ENCODE measurements around the gene SFXN5.
"Not testable (repeated sequence)": the region's sequence is repeated elsewhere in the genome, so short reads cannot be mapped to it uniquely, and the experiment has no call there.

The SFXN5 gene

DNA sequence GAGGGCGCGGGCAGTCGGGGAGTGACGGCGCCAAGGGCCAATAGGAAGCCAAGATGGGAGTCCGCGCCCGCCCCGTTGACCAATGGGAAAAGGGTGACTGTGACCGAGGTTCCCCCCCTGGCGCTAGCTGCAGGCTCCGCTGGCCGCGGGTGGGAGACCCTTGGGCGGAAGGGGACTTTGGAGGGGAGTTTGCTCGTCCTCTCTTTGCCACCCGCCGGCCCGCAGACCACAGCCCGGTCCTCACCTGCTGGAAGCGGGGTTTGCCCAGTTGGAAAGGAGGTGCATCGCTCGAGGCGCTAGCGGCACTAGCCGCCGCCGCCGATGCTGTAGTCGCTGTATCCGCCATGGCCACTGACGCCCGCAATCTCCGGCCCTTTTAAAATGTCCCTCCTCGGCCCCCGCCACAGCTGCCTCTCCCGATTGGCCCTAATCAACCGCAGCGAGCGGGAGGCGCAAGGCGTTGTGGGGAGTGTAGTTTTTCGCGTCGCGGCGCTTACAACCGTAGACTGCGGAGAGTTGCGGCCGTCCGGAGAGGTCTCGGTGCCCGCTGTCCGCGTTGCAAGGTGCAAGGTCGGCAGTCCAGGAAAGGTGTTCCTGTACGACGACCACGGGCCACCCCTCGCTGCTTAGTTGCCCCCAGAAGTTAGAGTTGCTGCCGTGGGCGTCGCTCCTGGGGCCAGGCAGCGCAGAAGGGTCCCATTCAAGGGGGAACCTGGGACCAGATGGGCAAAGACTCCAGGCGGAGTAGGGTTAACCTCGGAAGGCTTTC, at the start of gene SFXN5:
SFXN5 (minus strand) TSS at position 353 of the 769 bp plus-strand sequence; CDS start at position 346, 7 bp downstream.
- peak; percentile 87 to 89 for DNase-seq

- not testable (repeated sequence) for DNase-seq
Measured at GRCh38 chr2:73119611-73120239, 48.2 kb upstream of the SFXN5 start.

DNA sequence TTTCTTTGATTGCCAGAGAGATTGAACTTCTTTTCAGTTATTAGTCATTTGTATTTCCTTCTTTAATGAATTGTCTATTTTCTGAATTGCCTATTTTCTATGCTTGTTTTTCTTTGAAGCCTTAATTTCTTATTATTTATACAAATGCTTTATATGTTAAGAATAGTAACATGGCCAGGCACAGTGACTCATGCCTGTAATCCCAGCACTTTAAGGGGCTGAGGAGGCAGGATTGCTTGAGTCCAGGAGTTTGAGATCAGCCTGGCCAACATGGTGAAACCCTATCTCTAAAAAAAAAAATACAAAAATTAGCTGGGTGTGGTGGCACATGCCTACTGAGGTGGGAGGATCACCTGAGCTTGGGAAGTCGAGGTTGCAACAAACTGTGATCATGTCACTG, 45.9 kb upstream of the SFXN5 start:
- no peak for DNase-seq

DNA sequence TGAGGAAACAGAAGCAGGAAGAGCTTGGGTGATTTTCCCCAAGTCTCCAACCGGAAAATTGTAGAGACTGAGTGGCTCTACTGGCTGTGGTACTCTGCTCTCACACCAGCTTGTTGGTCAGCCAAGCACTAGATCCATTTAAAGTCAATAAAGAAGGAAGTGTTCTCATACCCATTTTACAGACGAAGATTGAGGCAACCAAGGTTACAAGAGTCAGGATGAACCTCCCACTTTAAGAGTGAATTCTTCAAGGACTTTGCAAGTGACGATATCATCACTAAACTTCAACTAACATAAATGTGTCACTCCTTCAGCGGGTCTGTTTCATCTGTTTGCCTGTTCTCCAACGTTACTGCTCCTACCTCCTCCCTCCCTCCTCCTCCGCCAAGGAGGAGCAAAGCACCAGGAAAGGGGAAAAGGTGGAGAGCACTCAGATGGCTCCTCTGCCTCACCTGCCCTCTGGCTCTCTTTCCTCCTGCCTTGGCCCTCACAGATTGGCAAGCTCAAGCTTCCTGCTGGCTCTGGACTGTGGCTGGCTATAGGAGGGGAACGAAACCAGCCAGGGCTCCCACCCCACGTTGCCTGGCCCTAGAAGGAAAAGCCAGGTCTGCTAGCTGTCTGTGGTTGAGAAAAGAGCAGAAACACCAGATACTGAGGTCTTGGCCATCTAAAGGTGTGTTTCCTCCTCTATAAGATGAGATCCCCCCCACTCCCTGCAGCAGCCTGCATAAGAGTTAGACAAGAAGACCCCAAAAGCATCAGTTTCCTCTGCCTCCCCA, 44.9 kb upstream of the SFXN5 start:
- no peak for DNase-seq

- DNase-seq, result no peak
Measured at GRCh38 chr2:73114273-73114867, 42.9 kb upstream of the SFXN5 start.

GRCh38 chr2:73112913-73113854, 41.7 kb upstream of the SFXN5 start, which contains the start of gene RAB11FIP5:
TSS of gene RAB11FIP5 (minus strand) at chr2:73112948. CDS start at chr2:73112777, 171 bp downstream.
- DNase-seq, result peak in 1 of 2 experiments; percentile 4

DNA sequence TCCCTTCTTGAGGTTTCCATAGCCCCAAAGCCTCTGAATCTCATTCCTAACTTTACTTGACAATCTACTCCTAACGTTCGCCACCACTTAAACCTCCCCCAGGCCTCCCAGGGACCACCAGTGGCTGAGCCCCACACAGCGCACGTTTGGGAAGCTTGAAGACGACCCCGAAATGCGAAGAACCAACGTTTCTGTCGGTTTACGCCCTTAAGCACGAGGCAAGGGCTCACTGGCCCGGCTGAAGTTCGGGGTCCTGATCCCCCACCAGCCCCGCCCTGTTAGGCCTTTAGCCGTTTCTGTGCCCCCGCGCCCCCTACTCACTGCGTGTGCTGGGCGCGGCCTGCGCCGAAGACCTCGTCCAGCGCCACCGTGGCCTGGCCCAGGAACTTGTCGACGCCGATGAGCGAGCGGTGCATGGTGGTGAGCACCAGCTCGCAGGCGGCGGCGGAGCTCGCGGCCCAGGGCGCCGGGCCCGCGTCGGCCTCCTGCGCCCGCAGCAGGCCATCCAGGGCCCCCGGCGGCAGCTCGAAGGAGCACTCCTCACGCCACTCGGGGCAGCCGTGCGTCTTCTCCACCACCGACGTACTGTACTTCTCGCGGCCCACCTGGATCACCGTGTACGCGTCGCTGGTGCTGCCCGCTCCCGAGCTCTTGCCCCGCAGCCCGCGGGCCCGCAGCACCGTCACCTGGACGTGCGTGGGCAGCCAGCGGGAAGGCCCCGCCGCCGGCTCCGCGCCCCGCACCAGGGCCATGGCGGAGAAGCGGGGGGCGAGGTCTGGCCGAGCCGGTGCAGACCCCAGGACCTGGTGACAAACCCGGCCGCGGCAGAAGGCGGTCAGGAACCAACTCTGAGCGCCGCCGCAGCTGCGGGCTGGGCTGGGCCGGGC, 40.8 kb upstream of the SFXN5 start:
- no peak for DNase-seq

DNA sequence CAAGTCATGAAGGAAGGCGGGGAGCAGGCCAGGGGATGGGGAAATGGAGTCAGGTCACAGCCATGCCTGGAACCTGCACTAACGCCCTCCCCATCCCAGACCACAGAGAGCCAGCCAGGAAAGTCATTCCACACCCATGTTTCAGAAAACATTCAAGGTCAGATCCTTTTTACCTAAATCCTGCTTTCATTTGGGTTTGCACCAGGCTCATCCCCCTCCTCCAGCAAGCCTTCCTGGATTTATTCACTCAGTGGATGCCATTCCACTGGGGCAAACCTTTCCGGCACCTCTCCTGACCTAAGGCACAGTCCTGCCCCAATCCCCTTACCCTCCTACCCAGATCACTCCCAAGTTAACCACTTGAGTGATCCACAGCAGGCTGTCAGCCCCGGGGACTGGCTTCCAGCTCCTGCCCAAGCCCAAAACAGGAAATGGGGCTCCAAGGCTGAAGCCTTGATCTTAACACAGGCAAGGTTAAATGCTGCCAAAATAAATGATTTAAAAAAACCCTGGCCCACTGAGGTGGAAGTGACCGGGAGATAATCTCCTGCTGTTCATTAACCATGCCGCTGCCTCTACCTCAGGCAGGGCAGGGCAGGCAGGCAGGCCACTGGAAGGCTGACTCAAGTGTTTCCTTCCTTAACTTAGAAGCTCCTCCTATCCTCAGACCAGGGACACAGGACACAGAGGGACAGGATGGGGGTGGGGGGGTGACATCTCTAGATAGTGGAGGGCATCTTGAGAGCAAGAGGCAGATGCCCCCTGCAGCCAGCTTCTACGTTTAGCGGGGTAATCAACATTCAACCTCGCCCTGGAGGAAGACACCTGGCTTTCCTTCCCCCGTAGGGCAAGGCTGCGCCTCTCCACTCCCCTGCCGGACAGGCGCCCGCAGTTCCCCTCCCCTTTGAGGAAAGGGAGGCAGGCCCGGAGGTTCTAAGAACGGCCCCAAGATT, 39.8 kb upstream of the SFXN5 start:
- no peak for DNase-seq

DNA sequence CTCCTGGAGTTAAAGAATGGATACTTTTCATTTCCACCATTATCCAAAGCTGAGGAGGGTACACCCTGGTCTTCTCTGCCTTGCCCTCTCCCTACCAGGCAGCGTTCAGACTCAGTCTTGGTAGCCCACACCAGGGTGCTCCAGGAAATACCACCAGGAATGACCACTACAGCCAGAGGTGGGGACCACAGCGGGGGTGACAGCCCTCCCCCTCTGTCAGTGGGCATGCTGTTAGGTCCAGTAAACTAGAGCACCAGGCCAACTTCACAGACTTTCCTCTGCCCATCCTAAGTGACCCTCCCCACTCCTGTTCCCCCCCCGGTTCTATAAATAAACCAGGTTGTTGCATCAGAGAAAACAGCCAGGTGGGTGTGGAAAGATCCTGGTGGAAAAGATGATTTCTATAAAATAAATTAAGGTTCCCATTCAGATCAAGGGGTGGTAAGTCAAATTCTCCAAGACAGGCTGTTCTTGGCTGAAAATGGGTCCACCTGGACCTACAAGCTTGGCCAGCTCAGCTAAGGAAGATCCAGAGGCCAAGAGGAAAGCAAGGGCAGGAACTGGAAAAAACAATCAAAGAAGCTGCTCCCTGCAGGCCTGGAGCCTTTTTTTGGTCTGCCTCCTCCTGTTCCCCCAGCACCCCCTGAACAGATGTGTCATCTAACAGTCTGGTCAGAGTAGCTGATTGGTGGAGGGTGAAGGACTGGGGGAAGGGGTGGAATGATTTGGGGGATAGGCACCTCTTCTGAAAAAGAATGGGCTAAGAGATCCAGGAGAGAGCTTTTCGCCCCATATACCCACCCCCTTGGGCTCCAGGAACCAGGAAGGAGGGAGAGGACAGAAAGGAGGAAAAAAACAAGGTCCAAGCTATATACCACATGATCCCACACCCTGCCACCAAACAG, 38.9 kb upstream of the SFXN5 start:
- DNase-seq, result no peak

DNA sequence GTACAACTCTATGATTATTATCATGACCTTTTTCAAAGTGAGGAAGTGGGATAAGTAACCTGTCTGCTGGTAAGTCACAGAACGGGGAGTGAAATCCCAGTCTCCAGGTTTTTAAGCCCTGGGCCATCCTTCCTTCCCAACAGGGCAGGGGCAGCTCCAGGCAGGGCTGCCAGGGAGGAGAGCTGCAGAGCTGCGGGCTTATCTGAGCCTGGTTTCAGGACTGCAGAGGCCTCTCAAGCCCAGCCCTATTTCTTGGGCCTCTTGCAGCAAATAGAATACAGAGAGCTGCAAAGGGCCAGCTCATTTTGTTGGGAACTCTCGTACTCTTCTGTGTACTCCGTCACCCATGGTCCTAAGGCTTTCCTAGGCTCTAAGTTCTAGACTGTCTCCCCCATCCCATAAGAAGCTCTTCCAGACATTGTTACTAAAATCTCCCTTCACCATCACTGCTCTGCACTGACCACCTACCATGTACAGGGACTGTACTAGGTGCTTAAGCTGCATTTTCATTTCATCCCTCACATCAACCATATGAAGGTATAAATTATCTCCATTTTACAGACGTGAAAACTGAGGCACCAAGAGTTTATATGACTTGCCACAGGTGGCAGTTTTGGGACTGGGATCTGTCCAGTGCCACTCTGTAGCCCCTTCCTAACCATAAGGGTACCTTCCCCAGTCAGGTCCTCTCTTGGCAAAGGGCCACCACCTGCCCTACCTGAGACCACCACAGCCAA, 38.1 kb upstream of the SFXN5 start:
- DNase-seq, result no peak

DNA sequence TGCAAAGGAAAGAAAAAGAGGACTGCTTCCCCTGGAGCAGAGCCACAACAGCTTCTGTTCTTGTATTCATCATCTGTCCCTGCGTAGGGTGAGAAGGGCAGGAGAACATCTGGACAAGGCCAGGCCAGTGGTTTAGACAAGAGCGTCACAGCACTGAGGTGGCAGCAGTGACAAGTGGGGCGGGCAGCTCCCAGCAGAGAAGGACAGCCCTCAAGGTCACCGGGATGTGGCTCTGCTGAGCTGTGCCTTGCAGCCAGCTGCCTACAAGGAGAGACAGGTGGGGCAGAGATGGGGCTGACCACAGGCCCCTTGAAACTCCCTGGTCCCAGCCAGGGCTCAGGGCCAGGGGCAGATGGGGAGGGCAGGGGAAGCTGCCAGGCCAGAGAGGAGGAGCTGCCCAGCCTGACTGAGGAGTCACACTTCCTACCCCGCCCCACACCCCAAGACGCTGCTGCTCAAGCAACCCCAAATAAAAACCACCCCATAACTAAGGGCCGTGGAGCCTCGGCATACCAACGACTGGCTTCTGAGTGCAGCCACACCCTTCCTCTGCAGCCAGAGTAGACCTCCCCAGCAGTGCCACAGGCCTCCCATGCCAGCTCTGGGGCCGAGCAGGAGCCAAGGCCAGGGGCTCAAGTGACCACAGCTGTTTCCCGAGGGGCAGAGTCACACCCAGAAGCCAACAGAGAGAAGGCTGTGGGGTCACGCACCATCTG, 35.9 kb upstream of the SFXN5 start:
- DNase-seq, result no peak

DNA sequence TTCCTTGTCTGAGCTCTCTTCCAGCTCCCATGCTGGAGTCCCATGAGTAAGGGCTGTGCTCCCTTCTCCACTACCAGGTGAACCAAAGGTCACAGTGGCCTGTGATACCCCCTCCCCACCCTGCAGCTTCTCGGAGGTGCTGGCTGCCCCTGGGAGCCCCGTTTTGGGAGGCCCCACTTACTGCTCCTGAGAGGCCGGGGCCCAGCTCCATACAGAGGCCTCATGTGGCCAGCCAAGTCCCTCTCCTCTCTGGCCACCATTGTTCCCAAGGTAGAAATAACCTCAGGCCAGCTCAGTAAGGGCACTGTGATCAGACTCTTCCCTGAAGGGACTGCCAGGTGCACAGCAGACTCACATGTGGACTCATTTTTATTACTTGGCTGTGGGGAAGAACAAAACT, 35.3 kb upstream of the SFXN5 start:
- no peak for DNase-seq

GRCh38 chr2:73105511-73105971, 34.0 kb upstream of the SFXN5 start:
- no peak for DNase-seq

DNA sequence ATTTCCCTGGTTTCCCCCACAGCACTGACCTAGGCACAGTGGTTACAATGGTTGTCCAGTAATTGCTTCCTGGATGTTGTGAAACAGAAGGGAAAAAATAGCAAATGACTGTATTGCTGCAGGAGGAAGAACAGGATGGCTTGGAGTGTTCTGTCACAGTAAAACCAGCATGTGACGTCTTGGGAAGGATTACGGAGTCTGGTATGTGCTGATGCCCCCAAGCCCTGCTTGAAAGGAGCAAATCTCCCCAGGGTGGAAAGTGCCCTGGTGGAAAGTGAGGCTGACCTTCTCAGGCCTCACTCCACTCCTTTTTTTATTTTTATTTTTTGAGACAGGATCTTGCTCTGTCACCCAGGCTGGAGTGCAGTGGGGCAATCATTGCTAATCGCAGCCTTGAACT, 33.4 kb upstream of the SFXN5 start:
- no peak for DNase-seq

DNA sequence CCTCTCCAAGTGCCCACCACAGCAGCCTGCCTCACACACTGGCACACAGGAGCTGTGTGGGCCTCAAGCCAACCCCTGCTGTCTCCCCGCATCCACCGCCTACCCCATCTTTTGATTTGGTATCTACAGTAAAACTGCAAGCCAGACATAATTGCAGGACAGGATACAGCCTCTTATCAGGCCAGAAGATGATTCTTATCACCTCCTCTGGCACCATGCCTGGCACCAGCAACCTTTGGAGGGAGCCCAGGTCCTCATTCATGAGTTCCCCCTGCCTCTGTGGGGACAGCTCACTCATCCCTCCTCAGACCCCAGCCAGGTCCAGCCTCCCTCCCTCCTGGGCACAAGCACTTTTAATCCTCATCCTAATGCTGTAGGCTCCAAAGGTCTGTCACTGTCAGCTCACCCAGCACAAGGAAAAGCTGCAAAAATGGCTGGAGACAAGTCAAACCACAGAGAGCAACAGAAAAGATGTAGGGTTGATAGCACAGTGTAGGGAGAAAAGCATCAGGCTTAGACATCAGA, 31.6 kb upstream of the SFXN5 start:
- DNase-seq, result no peak

DNA sequence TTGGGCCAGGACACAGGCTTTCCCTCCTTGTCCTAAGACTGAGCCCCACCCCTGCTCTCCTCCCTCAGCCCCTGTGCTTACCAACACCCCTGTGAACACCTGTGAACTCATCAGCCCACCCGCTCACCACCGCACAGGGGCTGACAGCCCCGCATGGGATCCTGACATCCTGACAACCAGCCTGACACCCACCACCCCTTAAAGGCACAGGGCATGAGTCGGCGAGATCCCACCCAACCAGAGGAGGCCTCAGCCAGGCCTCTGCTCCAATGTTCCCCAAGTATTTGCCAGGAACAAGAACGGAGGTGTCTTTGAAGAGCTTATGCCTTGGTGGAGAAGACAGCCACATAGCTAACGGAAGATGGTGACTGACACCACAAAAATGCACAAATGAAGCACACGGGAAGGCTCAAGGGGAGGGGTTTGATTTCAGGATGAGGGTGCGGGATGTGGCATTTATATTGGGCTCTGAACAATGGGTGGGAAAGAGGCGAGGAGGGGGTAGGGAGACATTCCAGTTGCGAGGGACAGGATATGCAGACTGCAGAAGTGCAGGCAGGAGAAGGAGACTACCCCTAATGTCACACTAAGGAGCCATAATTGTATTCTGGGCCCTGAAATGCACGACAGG, 30.2 kb upstream of the SFXN5 start:
- no peak for DNase-seq
